Superior temporal gyrus (tissue), 1 donor: ENCODE measurements around the gene LRRC43.
"Not testable (repeated sequence)": the region's sequence is repeated elsewhere in the genome, so short reads cannot be mapped to it uniquely, and the experiment has no call there.

Source experiments
- DNase-seq: peaks from one replicate; pipeline ENCODE4 v3.0.0-alpha.2; 2016; ENCODE audit errors: extremely low spot score

The LRRC43 gene

DNA sequence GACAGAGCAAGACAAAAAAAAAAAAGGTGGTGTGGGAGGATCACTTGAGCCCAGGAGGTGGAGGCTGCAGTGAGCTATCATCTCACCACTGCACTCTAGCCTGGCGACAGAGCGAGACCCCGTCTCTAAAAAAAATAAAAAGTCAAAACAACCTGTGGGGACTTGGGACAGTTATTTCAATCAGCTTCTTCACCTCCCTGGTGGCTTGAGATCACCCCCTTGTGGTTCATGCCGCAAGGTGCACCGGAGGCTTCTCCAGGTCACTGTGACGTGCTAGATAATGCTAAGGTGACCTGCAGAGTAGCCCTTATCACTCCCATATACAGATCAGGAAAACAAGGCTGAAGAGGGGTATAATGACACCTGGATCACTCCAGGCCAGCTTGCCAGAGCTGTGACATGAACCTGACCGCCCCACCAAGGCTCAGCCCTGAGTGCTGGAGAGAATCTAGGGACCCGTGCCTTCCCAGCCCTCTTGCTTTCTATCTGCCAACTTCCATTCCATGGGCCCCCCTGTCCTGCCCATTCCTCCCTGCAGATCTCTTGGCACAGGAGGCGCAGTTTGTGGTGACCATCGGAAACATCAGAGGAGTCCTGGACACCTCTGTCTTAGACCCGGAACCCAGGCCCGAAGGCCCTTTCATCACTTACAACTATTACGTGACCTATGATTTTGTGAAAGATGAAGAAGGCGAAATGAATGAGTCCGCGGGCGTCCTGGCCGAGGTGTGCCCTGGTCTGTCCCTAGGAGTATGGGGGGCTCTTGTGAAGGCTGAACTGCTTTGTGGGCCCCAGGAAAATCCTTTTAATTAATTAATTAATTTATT is 8.1 kb downstream of the LRRC43 start:
- peak; percentile 45 for DNase-seq

DNA sequence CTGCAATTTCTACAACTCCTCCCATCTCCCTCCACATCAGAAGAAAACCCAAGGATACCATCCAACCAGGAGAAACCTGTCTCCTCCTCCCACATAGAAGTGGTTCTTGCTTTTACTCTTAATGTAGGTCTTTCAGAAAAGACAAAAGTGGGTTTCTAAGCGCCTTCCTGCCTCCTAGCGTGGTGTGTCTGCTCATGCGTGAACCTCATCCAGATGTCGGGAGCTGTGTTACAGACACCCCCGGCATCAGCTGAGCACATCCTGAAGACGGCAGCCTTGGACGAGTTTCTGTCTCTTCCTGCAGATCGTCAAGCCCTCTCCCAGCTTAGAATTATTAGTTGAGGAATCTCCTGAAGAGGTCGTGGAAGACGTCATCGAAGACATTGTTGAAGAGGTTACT is 9.5 kb downstream of the LRRC43 start:
- DNase-seq: no peak

DNA sequence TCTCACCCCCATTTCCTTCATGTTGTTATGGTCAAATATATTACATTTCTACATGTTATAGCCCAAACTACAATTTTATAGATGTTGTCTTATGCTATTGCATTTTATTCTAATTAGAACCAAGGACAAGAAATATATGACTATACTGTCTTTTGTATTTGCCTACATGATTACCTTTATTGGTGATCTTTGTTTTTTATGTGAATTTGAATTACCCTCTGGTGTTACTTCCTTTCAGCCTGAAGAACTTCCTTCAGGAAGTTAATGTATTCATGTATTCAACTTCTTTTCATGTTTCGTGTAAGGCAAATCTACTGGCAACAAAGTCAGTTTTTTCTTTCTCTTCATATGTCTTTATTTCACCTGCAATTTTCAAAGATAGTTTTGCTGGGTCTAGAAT is 11.9 kb downstream of the LRRC43 start:
- no peak for DNase-seq

DNA sequence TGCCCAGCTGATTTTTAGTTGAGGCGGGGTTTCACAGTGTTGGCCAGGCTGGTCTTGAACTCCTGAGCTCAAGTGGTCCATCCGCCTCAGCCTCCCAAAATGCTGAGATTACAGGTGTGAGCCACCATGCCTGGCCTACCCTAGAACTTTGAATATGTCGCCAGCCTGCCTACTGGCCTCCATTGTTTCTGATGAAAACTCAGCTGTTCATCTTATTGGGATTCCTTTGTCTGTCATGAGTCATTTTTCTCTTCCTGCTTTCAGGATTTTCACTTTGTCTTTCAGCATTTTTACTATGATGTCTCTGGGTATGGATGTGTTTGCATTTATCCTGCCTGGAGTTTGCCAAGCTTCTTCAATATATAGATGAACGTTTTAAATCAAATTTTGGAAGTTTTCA is 12.5 kb downstream of the LRRC43 start:
- no peak for DNase-seq

- no peak for DNase-seq
Observed at GRCh38 chr12:122197612-122197966, 14.7 kb downstream of the LRRC43 start.

- no peak for DNase-seq
Observed at GRCh38 chr12:122199484-122200355, 16.8 kb downstream of the LRRC43 start.

- DNase-seq: no peak
Observed at GRCh38 chr12:122200541-122201175, 17.7 kb downstream of the LRRC43 start.

GRCh38 chr12:122201381-122201780 is 18.5 kb downstream of the LRRC43 start:
- DNase-seq: no peak

DNA sequence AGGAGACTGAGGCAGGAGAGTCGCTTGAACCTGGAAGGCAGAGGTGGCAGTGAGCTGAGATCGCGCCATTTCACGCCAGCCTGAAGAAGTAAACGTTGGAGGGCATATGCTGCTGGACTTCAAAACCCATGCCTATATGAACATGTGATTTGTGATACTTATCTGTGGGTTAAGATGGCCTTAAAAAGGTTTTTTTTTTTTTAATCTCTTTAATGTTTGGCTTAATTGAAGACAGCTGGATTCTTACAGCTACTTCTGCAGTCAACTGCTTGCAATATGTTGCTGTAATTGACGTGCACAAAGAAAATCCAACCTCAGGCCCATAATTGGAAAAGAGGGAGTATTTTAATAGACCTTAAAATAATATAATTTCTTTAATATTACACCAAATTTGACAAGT is 19.1 kb downstream of the LRRC43 start:
- no peak for DNase-seq

DNA sequence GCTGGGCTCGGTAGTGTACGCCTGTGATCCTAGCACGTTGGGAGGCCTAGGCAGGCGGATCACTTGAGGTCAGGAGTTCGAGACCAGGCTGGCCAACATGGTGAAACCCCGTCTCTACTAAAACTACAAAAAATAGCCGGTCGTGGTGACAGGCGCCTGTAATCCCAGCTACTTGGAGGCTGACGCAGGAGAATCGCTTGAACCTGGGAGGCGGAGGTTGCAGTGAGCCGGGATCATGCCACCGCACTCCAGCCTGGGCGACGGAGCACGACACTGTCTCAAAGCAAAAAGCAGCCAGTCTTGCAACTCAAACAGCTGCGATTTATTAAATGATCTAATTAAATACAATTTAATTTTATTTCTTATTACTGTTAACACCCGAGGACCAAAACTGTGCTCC is 19.9 kb downstream of the LRRC43 start:
- DNase-seq: not testable (repeated sequence)

GRCh38 chr12:122203301-122204166 is 20.6 kb downstream of the LRRC43 start, which contains the start of gene B3GNT4:
B3GNT4 (plus strand) TSS chr12:122203709; CDS start chr12:122204619, 910 bp downstream.
- peak; percentile 21 for DNase-seq

DNA sequence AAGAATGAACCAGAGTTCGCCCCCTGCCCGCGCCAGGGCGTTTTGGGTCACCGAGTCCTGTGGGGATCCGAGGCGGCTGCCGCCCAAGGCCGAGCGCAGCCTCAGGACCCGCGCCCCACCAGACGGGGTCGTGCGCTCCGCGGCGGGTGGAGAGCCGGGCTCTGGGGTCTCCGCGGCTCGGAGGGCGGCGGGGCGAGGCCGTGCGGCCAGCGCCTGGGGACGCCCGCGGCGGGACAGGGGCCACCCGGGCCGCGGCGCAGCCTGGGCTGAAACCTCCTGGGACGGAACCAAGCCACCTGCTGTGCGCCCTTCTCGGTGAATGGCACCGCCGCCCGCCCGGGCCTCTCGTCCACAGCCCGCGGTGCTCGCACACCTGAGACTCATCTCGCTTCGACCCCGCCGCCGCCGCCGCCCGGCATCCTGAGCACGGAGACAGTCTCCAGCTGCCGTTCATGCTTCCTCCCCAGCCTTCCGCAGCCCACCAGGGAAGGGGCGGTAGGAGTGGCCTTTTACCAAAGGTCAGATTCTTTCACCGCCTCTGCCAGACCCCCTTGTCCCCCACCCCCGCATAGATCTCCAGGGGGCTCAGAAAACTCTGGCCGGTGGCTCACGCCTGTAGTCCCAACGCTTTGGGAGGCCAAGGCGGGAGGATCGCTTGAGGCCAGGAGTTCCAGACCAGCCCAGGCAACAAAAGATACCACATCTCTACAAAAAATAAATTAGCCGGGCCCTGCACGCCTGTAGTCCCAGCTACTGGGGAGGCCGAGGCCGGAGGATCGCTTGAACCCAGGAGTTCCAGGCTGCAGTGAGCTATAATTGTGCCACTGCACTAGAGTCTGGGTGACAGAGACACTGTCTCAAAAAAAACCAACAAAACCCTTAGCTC is 21.5 kb downstream of the LRRC43 start:
- DNase-seq: no peak

DNA sequence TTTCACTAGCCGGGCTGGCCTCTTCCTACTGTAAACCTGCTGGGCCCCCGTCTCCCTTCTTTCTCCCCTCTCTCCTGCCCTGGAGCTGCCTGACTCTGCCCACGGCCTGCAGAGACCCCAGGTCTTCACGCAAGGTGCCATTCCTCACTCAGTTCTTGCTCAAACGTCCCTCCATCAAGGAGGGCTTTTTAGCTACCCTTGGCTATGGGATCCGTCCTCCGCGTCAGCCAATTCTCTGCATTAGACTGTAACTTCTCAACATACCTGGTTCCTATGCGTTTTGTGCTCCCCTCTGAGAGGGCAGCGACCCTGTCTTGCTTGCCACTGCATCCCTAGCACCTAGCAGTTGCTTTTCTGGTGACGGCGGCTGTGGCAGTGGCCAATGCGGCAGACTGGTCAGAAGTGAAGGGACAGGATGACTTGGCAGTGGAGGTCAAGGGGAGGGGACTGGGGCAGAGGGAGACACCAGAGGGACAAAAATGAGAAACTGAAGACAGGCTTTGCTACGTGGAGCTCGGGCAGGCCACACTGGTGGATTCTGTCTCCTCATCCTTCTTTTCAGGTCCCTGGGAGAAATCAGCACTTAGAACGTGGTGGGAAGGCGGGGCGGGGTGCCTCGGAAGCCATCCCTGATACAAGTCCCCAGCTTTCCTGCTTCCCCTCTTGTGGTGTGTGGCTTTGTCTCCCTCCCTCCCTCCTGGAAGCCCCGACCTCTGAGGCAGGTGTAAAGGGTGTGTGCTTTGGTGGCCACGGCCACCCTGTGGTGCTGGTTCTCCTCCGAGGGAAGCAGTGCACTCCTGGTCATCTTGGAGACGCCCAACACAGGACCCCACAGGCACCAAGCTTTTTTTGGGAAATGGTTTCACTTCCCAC is 22.4 kb downstream of the LRRC43 start:
- no peak for DNase-seq

- no peak for DNase-seq
Observed at GRCh38 chr12:122206111-122206881, 23.4 kb downstream of the LRRC43 start.

DNA sequence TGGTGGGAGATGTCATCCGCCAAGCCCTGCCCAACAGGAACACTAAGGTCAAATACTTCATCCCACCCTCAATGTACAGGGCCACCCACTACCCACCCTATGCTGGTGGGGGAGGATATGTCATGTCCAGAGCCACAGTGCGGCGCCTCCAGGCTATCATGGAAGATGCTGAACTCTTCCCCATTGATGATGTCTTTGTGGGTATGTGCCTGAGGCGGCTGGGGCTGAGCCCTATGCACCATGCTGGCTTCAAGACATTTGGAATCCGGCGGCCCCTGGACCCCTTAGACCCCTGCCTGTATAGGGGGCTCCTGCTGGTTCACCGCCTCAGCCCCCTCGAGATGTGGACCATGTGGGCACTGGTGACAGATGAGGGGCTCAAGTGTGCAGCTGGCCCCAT is 24.1 kb downstream of the LRRC43 start:
- no peak for DNase-seq

DNA sequence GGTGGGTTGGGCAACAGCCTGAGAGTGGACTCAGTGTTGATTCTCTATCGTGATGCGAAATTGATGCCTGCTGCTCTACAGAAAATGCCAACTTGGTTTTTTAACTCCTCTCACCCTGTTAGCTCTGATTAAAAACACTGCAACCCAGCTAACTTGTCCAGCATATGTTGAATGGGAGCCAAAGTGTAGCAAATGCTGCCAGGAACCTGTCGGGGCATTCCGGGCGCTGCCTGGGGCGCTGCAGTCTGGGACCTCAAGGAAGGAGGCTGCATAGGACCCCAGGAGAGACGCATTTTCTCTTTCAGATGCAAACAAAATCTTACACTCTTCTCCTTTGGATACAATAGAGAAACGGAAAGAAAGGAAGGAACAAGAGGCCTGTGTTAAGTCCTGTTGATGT is 24.5 kb downstream of the LRRC43 start:
- DNase-seq: no peak

DNA sequence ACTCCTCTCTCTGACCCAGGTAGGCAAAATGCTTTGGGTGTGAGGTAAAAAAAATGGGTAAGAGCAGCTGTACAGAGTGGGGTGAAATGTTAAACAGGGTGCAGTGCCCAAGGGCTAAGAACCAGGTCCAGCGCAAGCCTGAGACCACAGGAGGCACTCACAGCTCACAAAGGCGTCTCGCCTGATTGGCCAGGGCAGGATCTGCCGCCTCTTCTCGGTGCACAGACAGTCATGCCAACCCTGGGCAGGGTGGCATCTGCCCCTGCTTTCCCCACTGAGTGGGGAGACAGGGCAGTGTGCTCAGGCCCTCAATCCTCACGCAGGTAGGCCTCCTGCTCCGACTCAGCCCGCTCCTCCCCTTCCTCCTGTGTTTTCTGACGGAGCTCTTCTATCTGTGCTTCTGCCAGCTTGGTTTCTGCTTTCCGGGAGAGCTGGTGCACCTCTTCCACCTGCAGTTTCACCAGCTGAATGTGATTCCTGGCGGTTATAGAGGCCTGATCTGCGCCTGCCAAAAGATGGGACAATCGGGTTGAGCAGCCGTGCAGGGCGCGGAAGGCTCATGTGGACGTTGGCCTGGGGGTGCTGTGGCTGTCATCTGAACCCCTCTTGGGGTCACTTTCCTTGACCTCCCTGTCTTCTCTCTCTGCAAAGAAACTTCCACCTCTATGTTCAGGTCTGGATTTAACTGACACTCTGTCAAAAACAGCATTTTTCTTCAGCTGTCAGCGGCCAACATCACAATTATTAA is 25.3 kb downstream of the LRRC43 start:
- no peak for DNase-seq

DNA sequence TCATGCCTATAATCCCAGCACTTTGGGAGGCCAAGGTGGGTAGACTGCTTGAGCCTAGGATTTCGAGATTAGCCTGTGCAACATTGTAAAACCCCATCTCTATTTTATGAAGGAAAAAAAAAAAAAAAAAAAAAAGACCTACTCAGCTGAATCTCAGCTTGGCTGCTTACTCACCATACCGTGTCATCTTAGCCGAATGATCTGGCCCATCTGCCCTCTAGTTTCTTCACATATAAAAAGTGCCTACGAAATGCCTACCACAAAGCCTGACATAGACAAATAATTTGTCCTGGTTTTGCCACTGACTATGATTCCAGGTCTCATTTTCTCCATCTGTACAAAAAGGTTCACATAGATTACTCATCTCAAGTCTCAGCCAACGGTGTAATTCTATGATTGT is 32.8 kb downstream of the LRRC43 start:
- DNase-seq: no peak
